Measurements from ENCODE around the gene CTIF. TPM values are rescaled to one million over a fixed set of nuclear protein-coding genes. Genes with fewer than 3 reads are reported as not detected.

Gene CTIF
- total RNA-seq, 1 experiment from 2014 or later: 26.5 TPM

GRCh38 chr18:48721312-48721711 lies 182.5 kb downstream of the CTIF start:
- no peak for DNase-seq (ENCODE audit: low read depth, low spot score)
- Histone ChIP-seq H3K36me3 (ENCODE audit: control insufficient read depth, insufficient read depth, low read length) (no peaks in the 10 kb centered on the region), H3K27me3 (ENCODE audit: control insufficient read depth, insufficient read depth, low read length) (no peaks in the 10 kb centered on the region), H3K4me1 (ENCODE audit: control insufficient read depth, insufficient read depth, low read length) (no peaks in the 10 kb centered on the region), H3K4me3 (ENCODE audit: low read depth in 2 of 2, low read length in 2 of 2) (no peak overlapping the region), H3K9me3 (ENCODE audit: control insufficient read depth, insufficient read depth, low read depth, low read length) (no peaks in the 10 kb centered on the region), H3K27ac (ENCODE audit: low read length) (no peak overlapping the region)
- no peak for ATAC-seq
- in situ Hi-C loops (cut with HindIII; ENCODE audit: low pct_unique_long_range_greater_than_20kb, low sequenced_read_pairs): no loop called here
- BruUV-seq (replicated peaks): no TSS peak
- TF ChIP-seq TCF7L2 (IDR thresholded peaks at IDR 0.05; ENCODE audit: low read depth, low read length) (no peak), SIN3A (IDR thresholded peaks at IDR 0.05; ENCODE audit: borderline replicate concordance, insufficient read depth, low read depth, low read length) (no peak), POLR2AphosphoS5 (IDR thresholded peaks at IDR 0.05; ENCODE audit: low read depth, low read length) (no peak), REST (IDR thresholded peaks at IDR 0.05; ENCODE audit: insufficient read depth in 1 of 2, low read depth in 2 of 2, low read length in 1 of 2) (no peak), CTCF (IDR thresholded peaks at IDR 0.05) (no peak)
- intact Hi-C loops (cut with micrococcal nuclease; ENCODE audit: unreplicated experiment): no loop called here
- ChIA-PET POLR2A (no interaction called here), CTCF (no interaction called here)

- in situ Hi-C loops (cut with HindIII; ENCODE audit: low pct_unique_long_range_greater_than_20kb, low sequenced_read_pairs): no loop called here
- no peaks in the 10 kb centered on the region for H3K27me3 ChIP-seq (ENCODE audit: control insufficient read depth, insufficient read depth, low read length)
- H3K4me3 ChIP-seq (ENCODE audit: low read depth in 2 of 2, low read length in 2 of 2): no peak overlapping the region
- DNase-seq (ENCODE audit: low read depth, low spot score) (no peak), ATAC-seq (no peak)
- no TSS peak for BruUV-seq (replicated peaks)
- ChIA-PET POLR2A (no interaction called here), CTCF (no interaction called here)
- TF ChIP-seq CTCF (IDR thresholded peaks at IDR 0.05): no peak
- no peak for TF ChIP-seq SIN3A (IDR thresholded peaks at IDR 0.05; ENCODE audit: borderline replicate concordance, insufficient read depth, low read depth, low read length)
- TF ChIP-seq REST (IDR thresholded peaks at IDR 0.05; ENCODE audit: insufficient read depth in 1 of 2, low read depth in 2 of 2, low read length in 1 of 2): no peak
- no peak for TF ChIP-seq POLR2AphosphoS5 (IDR thresholded peaks at IDR 0.05; ENCODE audit: low read depth, low read length)
- TF ChIP-seq TCF7L2 (IDR thresholded peaks at IDR 0.05; ENCODE audit: low read depth, low read length): no peak
- intact Hi-C loops (cut with micrococcal nuclease; ENCODE audit: unreplicated experiment): no loop called here
- H3K27ac ChIP-seq (ENCODE audit: low read length): no peak overlapping the region
- H3K9me3 ChIP-seq (ENCODE audit: control insufficient read depth, insufficient read depth, low read depth, low read length): no peaks in the 10 kb centered on the region; the same call in 1 of the 2 replicates
- H3K36me3 ChIP-seq (ENCODE audit: control insufficient read depth, insufficient read depth, low read length): no peaks in the 10 kb centered on the region
- H3K4me1 ChIP-seq (ENCODE audit: control insufficient read depth, insufficient read depth, low read length): no peaks in the 10 kb centered on the region
Observed at GRCh38 chr18:48723016-48723415, 184.2 kb downstream of the CTIF start.
